GM18517 (cell line): ENCODE results near the gene NEGR1.
A peak's percentile ranks its signal among the peaks of the same experiment; 100 is the strongest.

Source experiments
- ATAC-seq: cut with Tn5 transposase; IDR thresholded peaks from one replicate; pipeline ENCODE4 v1.9.1; 2021; ENCODE audit warnings: mild to moderate bottlenecking, moderate library complexity; ENCODE audit not compliant: unreplicated experiment

Gene NEGR1

DNA sequence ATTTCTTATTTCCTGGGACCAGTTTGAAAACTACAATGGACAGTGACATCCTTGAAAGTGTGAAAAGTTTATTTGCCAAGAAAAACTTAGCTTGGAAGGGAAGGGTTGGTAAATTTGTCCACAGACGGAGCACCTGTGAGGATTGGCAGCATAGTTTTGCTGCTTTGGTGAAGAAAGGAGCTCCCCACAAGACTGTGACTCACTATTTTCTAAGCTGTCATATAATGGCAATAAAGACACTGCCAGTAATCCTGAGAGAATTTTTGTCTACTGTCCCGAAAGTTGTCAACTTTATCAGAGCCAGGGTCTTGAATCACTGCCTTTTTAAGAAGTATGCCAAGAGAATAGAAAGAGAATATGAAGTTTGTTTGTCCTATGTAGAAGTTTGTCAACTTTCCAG is 230.8 kb downstream of the NEGR1 start:
- ATAC-seq: no peak

- ATAC-seq: no peak
These were observed 231.8 kb downstream of the NEGR1 start for GRCh38 chr1:72050551-72050950.

DNA sequence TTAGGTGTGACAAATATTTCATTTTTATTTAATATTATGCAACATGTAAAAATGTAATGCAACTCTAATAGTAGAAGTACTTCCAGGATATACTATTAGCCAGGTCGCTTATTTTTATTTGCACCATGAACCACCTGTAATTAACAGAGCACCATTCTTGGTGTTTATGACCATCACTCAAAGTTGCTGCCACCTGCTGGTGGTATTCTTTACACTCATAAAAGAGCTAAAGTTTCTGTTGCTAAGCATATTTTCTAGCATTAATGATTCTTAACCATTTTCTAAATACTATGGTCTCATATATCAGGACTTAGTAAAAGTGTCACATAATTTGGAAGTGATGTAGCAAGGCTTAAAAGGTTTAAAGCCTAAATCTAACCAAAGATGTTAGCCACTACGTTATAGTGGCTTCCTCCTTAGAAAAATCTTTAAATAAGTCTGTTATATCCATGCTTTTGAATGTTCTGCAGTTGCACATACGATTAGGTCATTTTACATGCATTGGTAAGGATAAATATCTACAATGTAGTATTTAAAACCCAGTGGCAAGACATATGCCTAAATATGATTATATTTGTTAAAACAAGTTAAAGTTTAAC is 244.5 kb downstream of the NEGR1 start:
- peak; percentile 70 for ATAC-seq

GRCh38 chr1:72034827-72035226 is 247.5 kb downstream of the NEGR1 start:
- ATAC-seq: no peak

DNA sequence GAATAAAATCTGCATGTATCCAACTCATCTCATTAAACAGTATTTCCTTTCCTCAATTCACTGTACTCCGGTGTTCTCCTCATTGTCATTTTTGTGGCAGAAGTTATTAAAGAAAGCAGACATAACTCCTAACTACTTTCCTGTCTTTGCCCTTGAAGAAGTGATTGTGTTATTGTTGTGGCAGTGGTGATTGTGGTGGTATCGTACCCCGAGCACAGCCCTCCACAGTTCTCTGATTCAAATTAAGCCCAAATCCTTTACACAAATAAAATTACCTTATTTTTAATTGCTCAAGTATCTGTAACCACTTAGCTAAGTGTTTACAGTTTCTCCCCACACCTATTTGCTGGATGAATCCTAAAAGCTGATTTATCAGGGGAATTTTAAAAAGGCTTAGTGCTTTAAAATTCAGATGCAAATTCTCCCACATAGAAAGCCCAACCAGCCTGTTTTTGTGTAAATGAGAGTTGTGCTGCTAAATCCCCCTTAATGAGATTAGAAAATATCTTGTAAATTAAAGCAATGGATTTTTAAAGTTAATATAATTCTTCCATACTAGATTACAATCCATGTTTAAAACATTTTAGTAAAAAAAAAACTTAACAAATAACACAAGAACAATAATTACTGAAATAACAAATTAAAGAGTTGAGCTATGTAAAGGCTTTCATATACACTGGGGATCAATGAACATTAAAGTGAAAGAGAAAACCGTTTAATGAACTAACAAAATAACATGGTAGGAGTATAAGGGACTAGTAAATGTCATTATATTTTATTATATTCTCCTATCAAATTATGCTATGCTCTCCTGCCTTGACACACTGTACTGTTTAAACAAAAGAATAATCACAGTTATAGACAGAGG is 259.0 kb downstream of the NEGR1 start:
- ATAC-seq: no peak

DNA sequence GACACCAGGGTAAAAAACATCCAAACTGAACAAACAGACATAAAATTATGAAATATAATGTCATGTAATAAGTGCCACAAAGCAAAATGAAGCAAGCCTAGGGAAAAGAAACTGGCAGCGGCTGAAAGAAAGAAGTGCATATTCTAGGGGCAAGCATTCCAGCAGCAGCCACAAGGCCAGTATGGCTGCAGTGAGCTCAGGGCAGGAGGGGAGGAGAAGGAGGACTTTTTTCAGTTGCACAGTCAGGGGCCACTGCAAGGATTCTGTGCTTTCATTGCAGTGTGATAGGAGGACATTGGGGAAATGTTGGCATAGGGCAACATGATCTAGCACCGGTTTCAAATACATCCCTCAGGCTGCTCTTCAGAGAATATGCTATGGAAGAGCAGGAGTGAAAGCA is 263.8 kb downstream of the NEGR1 start:
- no peak for ATAC-seq

DNA sequence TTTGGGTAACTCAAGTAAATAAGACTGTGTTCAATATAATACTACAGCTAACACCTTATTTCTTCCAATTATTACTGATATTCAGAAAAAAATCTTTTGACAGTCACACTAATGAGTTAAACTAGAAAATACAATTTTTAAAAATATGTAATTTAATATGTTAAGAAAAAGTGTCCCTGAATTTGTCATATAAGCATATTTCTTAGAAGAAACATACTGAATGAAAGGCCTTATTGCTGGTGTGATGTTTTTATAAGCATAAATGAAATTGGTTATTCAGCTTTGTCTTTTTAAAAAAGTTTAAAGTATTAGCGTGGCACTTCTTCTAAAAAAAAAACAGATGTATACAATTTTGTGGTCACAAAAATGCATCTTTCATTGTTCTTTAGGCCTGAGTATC is 267.3 kb downstream of the NEGR1 start:
- no peak for ATAC-seq

DNA sequence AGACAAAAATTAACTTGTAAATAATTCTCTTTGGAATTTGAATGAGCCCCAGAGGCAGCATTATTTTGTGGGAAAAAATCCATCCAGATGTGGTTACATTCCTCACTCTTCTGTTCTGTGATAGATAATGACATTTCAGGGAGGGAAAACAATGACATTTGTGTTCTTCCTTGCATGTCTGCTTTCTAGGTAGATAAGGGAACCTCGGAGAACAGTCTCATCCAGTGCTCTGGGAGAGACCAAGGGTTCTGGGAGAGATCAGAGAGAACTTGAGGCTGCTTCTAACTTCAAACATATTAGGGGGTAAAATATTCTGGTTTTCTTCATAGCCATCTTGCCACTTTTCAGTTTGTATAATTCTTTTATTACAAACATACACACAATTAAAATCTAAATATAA is 269.2 kb downstream of the NEGR1 start:
- ATAC-seq: no peak

DNA sequence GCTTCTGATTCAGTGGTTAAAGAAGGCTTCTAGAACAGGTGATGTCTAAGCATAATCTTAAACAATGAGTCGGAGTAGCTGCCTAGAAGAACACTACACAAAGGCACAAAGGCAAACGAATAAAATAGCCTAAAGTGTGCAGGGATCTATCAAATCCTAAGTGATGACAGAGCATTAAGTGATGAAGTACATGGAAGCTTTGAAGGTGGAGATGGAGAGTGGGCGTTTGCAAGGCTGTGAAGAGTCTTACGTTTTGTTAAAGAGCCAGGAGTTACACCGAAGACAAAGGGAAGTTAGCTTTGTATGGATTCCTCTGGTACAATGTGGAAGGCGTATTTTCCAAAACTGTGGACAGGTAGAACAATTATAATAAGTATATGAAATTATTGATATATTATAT is 270.6 kb downstream of the NEGR1 start:
- ATAC-seq: no peak

- ATAC-seq: no peak
These were observed 272.3 kb downstream of the NEGR1 start for GRCh38 chr1:72010094-72010431.

DNA sequence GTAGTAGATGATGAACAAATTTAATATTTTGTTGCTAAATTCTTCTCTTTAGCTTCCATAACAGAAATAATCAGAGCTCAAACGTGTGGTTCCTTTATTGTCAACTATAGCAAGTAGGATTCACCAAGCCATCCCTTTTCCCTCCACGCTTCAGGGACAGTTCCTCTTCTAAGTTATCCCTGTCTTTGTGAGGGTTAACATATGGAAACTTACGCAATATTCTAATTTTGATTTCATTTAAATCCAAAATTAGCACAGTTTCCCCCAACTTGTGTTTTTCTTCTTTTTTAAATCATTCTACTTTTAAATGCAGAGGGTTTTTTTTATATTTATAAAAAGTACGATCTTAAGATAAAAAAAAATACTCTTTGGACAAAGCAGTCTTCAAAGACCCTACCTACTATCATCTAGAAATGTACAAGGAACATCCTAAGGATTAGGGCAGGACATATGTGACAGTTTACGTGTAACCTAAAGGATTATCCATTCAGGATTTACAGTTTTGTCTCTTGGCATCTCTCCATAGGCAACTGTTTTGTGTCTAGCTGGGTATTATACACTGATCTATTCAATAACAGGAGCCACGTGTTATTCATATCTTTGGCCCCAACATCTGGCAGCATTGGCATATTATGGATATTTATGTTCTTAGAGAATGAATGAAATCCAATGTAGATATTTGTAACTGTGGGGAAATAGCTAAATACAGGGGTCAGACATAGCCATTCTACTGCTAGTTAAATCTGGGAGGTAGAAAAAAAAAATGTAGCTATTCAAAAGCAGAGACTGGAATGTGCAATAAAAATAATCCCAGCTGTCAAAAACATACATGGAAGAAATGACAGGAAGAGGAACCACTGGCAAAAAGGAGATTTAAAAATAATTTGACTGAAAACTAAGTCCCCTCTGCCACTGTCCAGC is 272.9 kb downstream of the NEGR1 start:
- ATAC-seq: no peak

GRCh38 chr1:72007312-72007711 is 275.0 kb downstream of the NEGR1 start:
- no peak for ATAC-seq

GRCh38 chr1:72006092-72006491 is 276.2 kb downstream of the NEGR1 start:
- ATAC-seq: no peak

- no peak for ATAC-seq
These were observed 279.2 kb downstream of the NEGR1 start for GRCh38 chr1:72003092-72003491.

DNA sequence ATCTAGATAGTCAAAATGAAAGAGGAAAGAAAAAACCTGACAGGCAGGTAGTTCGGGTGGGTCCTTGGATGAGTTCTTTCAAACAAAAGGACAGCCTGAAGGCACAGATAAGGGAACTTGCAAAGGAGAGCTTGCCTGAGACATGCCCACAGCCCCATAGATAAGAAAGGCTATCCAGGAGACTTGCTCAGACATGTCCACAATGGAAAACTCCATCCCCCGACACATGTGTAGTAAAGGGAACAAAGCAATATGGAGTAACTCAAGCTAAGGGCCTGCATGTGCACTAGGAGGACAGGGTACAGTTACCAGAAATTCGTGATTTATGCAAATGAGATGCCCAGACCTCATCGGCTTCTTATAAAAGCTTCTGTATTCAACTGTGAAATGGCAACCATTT is 281.5 kb downstream of the NEGR1 start:
- no peak for ATAC-seq

GRCh38 chr1:71994646-71995045 is 287.7 kb downstream of the NEGR1 start:
- no peak for ATAC-seq

DNA sequence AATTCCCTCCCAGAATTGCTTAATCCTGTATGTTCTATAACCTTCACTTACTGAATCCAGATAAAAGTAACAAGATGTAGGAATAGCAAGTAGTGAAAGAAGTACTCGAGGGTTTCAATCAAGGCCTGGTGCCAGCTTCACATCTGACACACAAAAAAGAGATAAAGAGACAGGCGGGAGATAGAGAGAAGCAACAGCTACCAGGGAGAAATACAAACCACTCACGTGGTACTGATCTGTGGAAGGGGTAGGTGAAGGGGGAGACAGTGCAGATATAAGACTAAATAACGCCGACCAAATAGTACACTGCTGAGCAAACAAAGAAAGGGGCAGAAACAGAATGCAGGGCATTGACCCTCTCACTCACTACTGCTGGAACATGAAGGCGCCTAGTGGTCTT is 295.2 kb downstream of the NEGR1 start:
- no peak for ATAC-seq

DNA sequence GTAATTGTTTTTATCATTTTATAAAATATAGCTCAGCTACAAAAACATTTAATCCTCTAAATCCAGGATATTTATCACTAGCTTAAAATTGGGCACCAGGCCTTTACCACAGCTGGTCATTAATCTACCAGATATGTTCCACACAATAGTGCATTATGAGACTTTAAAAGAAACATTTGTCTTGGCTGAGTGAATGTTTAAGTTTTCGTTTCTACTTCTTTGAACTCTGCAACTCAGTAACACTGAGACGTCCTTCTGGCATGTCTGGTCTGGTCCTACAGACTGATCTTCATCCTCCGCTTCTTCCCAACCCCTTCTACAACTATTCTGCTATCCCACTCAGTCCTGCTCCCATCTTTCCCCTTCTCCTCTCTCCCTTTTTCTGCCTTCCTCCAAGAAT is 296.2 kb downstream of the NEGR1 start:
- no peak for ATAC-seq

DNA sequence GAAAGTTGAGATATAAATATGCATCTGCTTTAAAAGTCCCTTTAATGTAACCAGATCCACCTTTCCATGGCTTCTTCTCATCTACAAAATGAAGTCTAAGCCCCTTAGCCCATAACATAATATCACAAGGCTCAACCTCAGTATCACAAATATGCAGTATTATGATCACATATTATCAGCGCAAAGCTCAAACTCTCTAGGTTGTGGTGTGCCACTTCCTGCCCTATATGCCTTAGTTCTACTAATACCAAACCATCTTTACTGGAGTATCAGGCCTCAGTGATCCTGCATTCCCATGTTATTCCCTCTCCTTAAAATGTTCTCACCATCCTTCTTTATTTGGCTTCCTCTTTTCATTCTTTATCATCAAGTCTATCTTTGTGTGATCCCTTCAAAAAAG is 301.8 kb downstream of the NEGR1 start:
- ATAC-seq: no peak

DNA sequence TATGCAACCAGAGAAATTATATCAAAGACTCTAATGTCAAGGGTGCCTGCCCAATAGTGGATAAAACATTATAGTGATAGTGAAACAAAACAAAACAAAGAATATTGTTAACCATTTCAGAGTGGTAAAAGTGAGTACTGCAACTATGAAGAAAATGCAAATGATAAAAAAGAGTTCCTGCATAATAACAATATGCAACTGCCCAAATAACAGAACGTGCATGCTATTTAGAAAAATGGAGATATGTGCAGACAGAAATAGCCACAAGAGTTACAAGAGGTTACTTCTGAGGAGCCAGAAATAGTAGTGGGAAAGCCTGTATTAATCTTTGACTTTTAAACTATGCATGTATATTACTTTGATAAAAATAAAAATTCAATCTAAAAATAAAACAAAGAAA is 302.5 kb downstream of the NEGR1 start:
- no peak for ATAC-seq

DNA sequence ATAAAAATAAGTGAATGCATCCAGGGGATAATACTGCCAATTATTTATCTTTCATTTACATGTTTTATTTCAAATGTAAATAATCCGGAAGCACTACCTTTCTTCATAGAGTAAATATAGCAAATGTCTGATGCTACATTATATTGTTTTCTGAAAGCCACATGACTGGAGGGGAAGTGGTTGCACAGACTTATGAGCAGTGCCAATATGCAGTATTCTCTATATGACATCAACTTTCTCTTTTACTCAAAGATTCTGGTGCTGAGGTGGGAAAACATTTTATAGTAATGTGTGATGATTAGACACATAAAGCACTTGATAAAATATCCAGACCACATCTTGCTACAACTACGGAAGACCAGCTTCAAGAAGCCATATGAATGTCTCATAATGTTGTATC is 314.7 kb downstream of the NEGR1 start:
- ATAC-seq: peak; percentile 77

DNA sequence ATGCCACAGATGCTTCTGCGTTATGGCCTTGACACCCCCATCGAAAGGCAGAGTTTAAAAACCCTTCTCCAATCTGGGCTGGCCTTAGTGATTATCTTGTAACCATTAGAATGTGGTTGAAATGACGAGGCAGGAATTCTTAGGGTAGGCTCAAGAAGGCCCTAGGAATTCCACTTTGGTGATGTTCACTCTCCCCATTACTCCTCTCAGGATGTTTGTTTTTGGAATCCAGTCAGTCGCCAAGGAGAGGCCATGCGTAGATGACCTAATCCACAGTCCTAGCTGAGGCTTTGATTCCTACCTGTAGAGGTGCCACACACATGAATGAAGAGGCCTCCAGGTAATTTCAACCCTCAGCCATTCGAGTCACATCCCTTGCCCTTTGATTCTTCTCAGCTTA is 318.2 kb downstream of the NEGR1 start:
- ATAC-seq: no peak
